Measurements from ENCODE around the gene NACC2. TPM values are rescaled to one million over a fixed set of nuclear protein-coding genes. Genes with fewer than 3 reads are reported as not detected.

NACC2 gene
- total RNA-seq, 6 experiments from 2014 or later = 10.9 to 25.8 (median 13.8) TPM

GRCh38 chr9:136090768-136091581 lies 4.1 kb downstream of the NACC2 start:
- no peak for TF ChIP-seq CTCF (IDR thresholded peaks at IDR 0.05)
- TF ChIP-seq POLR2A (IDR thresholded peaks at IDR 0.05) = no peak
- DNase-seq (peak in 2 of 3 donors; percentile 14 to 42), ATAC-seq (no peak)
- Histone ChIP-seq H3K4me3 (no peak overlapping the region), H3K27ac (no peak overlapping the region), H3K9me3 (no peaks in the 10 kb centered on the region), H3K27me3 (no peaks in the 10 kb centered on the region), H3K4me1 (peaks cover 0 to 37% (median 18%) of the 10 kb centered on the region in 4 donors), H3K36me3 (no peaks in the 10 kb centered on the region)
- 20% methylated on average over 1 of the region's 22 CpGs for WGBS (ENCODE audit: insufficient coverage, low coverage, low lambda C conversion rate, missing lambda C conversion rate)
- intact Hi-C loops (cut with DNase I) = no loop called here

GRCh38 chr9:136090056-136090735 lies 4.9 kb downstream of the NACC2 start:
- WGBS (ENCODE audit: insufficient coverage, low coverage, low lambda C conversion rate, missing lambda C conversion rate) = 82% methylated on average over 2 of the region's 9 CpGs
- peaks cover 0 to 41% (median 20%) of the 10 kb centered on the region in 4 donors for H3K4me1 ChIP-seq

GRCh38 chr9:136089697-136090045 lies 5.4 kb downstream of the NACC2 start:
- WGBS (ENCODE audit: insufficient coverage, low coverage, low lambda C conversion rate, missing lambda C conversion rate) = 26% methylated on average over 3 of the region's 3 CpGs
- ATAC-seq (no peak), DNase-seq (no peak)
- TF ChIP-seq CTCF (IDR thresholded peaks at IDR 0.05) (peak; percentile 17 to 35 (median 22)), POLR2A (IDR thresholded peaks at IDR 0.05) (no peak)
- H3K27me3 ChIP-seq = no peaks in the 10 kb centered on the region
- H3K4me3 ChIP-seq = no peak overlapping the region
- peaks cover 0 to 43% (median 20%) of the 10 kb centered on the region in 4 donors for H3K4me1 ChIP-seq
- H3K27ac ChIP-seq = no peak overlapping the region
- H3K36me3 ChIP-seq = no peaks in the 10 kb centered on the region
- intact Hi-C loops (cut with DNase I) = loop anchor here in 1 of 2 donors (5.0 kb wide), 1 partner anchor 33 kb away; no protein-coding TSS in a partner anchor
- H3K9me3 ChIP-seq = no peaks in the 10 kb centered on the region

More at GRCh38 chr9:136090056-136090735, 4.9 kb downstream of the NACC2 start:
- Histone ChIP-seq H3K9me3 (no peaks in the 10 kb centered on the region), H3K27ac (no peak overlapping the region), H3K27me3 (no peaks in the 10 kb centered on the region), H3K36me3 (no peaks in the 10 kb centered on the region), H3K4me3 (no peak overlapping the region)
- ATAC-seq = no peak
- intact Hi-C loops (cut with DNase I) = no loop called here
- TF ChIP-seq CTCF (IDR thresholded peaks at IDR 0.05) = no peak
- TF ChIP-seq POLR2A (IDR thresholded peaks at IDR 0.05) = no peak
- DNase-seq = no peak

GRCh38 chr9:136088939-136089696 lies 6.0 kb downstream of the NACC2 start:
- H3K27me3 ChIP-seq = no peaks in the 10 kb centered on the region
- no peak for TF ChIP-seq POLR2A (IDR thresholded peaks at IDR 0.05)
- no peak for TF ChIP-seq CTCF (IDR thresholded peaks at IDR 0.05)
- no peak overlapping the region for H3K27ac ChIP-seq
- no peak for ATAC-seq
- H3K36me3 ChIP-seq = no peaks in the 10 kb centered on the region
- peaks cover 0 to 43% (median 20%) of the 10 kb centered on the region in 4 donors for H3K4me1 ChIP-seq
- peak in 2 of 3 donors; percentile 19 to 47 for DNase-seq
- intact Hi-C loops (cut with DNase I) = loop anchor here in 1 of 2 donors (5.0 kb wide), 1 partner anchor 33 kb away; no protein-coding TSS in a partner anchor
- WGBS (ENCODE audit: insufficient coverage, low coverage, low lambda C conversion rate, missing lambda C conversion rate) = 49% methylated on average over 11 of the region's 22 CpGs
- no peak overlapping the region for H3K4me3 ChIP-seq
- H3K9me3 ChIP-seq = no peaks in the 10 kb centered on the region

All from right lobe of liver (tissue), 6 donors.